ENCODE results near the gene TREH.
"Not testable (repeated sequence)": the region's sequence is repeated elsewhere in the genome, so short reads cannot be mapped to it uniquely, and the experiment has no call there.

Gene TREH

DNA sequence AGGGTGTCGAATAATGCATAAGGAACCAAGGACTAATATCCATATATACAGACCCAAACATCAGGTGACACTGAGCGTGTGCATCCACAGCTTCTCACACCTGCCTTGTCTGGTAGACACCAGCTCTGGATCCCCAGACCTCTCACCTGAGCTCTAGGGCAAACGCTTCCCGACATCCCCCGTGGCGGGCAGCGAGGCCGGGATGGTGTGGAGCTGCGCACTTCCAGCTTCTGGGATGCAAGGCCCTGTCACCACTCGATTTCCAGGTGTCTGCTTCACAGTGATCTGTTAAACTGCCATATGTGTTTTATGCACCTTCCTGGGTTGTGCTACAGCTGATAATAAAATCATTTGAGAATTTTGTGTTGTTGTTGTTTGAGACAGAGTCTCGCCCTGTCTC, 15.3 kb upstream of the TREH start:
- DNase-seq: no peak

GRCh38 chr11:118694185-118694584, 14.7 kb upstream of the TREH start:
- DNase-seq: no peak

DNA sequence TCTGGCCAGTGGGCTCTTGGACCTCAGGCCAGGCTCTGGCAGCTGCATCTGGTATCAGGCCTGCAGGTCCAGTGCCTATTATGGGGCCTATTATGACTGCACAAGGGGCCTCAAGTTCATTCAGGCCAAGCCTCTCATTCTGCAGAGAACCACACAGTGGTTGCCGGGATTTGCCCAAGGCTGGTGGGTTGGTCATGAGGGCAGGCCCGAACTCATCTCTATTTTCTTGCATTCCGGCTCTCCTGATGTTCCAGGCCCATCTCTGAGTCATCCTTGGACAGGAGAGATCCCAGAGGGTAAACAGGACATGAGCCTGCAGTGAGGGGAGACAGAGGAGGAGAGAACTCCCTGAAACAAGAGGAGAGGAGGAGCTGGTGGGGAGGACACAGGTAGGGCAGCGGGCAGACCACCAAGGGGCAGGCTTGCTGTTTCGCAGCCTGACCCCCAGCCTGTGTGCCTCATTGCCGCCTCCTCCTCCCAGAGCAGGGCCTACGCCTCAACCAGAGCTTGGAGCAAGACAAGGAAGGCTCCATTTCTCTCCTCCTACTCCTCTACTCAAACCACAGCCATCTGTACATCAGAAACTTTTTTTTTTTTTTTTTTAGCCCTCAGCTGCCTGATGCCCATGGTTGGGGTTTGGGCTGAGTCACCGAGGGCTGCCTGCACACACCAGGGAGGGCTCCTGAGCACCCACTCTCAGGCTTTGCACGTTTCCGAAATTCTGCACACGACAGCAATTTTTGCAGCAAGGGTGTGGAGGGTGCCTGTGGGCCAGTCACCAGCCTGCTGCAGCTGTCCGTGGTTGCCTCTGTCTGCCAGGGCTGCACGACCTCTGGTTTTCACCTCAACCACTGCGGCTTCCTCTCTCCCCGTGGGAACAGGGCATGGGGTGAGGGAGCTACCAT, 12.7 kb upstream of the TREH start:
- no peak for DNase-seq

GRCh38 chr11:118690553-118691304, 11.3 kb upstream of the TREH start:
- no peak for DNase-seq

GRCh38 chr11:118689852-118690552, 10.6 kb upstream of the TREH start:
- peak; percentile 97 for DNase-seq

- no peak for DNase-seq
Observed at GRCh38 chr11:118689503-118689851, 10.0 kb upstream of the TREH start.

- DNase-seq: no peak
Observed at GRCh38 chr11:118688851-118689502, 9.5 kb upstream of the TREH start.

DNA sequence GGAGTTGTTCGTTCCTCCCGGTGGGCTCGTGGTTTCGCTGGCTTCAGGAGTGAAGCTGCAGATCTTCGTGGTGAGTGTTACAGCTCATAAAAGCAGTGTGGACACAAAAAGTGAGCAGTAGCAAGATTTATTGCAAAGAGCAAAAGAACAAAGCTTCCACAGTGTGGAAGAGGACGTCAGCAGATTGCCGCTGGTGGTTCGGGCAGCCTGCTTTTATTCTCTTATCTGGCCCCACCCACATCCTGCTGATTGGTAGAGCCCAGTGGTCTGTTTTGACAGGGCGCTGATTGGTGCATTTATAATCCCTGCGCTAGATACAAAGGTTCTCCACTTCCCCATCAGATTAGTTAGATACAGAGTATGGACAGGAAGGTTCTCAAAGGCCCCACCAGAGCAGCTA, 8.9 kb upstream of the TREH start:
- not testable (repeated sequence) for DNase-seq

GRCh38 chr11:118687906-118688305, 8.5 kb upstream of the TREH start:
- no peak for DNase-seq

- DNase-seq: no peak
Observed at GRCh38 chr11:118684187-118684586, 4.7 kb upstream of the TREH start.

GRCh38 chr11:118682939-118683338, 3.5 kb upstream of the TREH start:
- not testable (repeated sequence) for DNase-seq

GRCh38 chr11:118682372-118682771, 2.9 kb upstream of the TREH start:
- no peak for DNase-seq

GRCh38 chr11:118678908-118679307, 542 bp downstream of the TREH start:
- DNase-seq: not testable (repeated sequence)

GRCh38 chr11:118677977-118678376, 1.5 kb downstream of the TREH start:
- no peak for DNase-seq

- no peak for DNase-seq
Observed at GRCh38 chr11:118674082-118674435, 5.4 kb downstream of the TREH start.

- DNase-seq: no peak
Observed at GRCh38 chr11:118673361-118674081, 5.9 kb downstream of the TREH start.

- no peak for DNase-seq
Observed at GRCh38 chr11:118672846-118673245, 6.6 kb downstream of the TREH start.

- DNase-seq: no peak
Observed at GRCh38 chr11:118671254-118671653, 8.2 kb downstream of the TREH start.

DNA sequence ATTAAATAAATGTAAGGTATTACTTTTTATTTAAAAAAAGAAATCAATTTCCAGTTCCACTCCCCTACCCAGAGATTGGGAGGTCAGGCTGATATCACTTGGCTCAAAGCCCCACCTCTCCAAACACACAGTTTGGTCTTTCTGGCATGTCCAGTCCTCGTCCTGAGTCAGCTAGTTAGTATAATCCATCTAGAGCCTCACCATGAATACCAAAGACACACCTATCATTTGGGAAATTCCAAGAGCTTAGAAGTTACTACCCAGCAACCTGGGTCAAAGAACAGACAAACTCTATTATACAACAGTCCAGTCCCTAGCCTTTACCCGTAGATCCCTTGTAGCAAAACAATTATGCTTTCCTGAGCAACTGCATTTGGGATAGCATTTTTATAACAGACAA, 9.4 kb downstream of the TREH start:
- no peak for DNase-seq

GRCh38 chr11:118666371-118666770, 13.1 kb downstream of the TREH start:
- no peak for DNase-seq

DNA sequence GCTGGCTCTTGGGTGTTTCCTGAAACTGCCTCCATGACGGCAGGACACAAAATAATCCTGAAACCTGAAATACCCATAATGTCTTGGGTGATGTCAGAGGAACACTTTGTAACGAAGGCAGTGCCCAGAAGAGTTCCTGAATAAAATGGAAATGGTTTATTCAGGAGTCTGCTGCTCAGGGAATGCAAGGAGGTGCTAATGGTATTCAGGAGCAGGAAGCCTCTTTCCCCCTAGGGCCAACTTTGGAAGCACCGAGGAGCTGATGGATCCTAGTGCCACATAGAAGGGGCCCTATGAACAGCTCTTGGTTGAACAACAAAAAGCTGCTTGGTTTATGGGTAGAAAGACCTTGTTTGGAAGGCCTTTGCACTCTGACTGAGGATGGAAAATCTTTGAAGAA, 15.5 kb downstream of the TREH start:
- no peak for DNase-seq

- DNase-seq: no peak
Observed at GRCh38 chr11:118663381-118663780, 16.1 kb downstream of the TREH start.
